ENCODE results near the gene SLC6A18. TPM values are rescaled to one million over a fixed set of nuclear protein-coding genes. Genes with fewer than 3 reads are reported as not detected.
"Not testable (repeated sequence)": the region's sequence is repeated elsewhere in the genome, so short reads cannot be mapped to it uniquely, and the experiment has no call there.

SLC6A18 gene
- total RNA-seq, 1 experiment from 2014 or later = not detected

- CTCF ChIA-PET = no interaction called here
- peaks cover 3% of the 10 kb centered on the region for H3K9me3 Mint-ChIP-seq (ENCODE audit: low read depth, unreplicated experiment)
- intact Hi-C loops (cut with micrococcal nuclease; ENCODE audit: unreplicated experiment) = no loop called here
- H3K27ac Mint-ChIP-seq (ENCODE audit: unreplicated experiment) = no peak overlapping the region
- no peak for DNase-seq
- H3K36me3 Mint-ChIP-seq (ENCODE audit: insufficient read depth, unreplicated experiment) = peaks cover 4% of the 10 kb centered on the region
- no TSS peak for BruUV-seq (replicated peaks)
- H3K27me3 Mint-ChIP-seq (ENCODE audit: unreplicated experiment) = no peaks in the 10 kb centered on the region
- no peak for TF ChIP-seq CTCF (IDR thresholded peaks at IDR 0.05; ENCODE audit: unreplicated experiment)
- H3K4me3 Mint-ChIP-seq (ENCODE audit: low read depth, unreplicated experiment) = no peak overlapping the region
- H3K4me1 Mint-ChIP-seq (ENCODE audit: low read depth, unreplicated experiment) = no peaks in the 10 kb centered on the region
Measured at GRCh38 chr5:1273745-1274144, 48.6 kb downstream of the SLC6A18 start.

GRCh38 chr5:1274471-1274870, 49.3 kb downstream of the SLC6A18 start:
- TF ChIP-seq CTCF (IDR thresholded peaks at IDR 0.05; ENCODE audit: unreplicated experiment) = no peak

GRCh38 chr5:1275397-1276391, 50.5 kb downstream of the SLC6A18 start:
- CTCF ChIA-PET; intact Hi-C loops (cut with micrococcal nuclease; ENCODE audit: unreplicated experiment): not testable (repeated sequence)

More at GRCh38 chr5:1274471-1274870, 49.3 kb downstream of the SLC6A18 start:
- intact Hi-C loops (cut with micrococcal nuclease; ENCODE audit: unreplicated experiment) = no loop called here
- H3K36me3 Mint-ChIP-seq (ENCODE audit: insufficient read depth, unreplicated experiment) = peaks cover 4% of the 10 kb centered on the region
- no TSS peak for BruUV-seq (replicated peaks)
- H3K27me3 Mint-ChIP-seq (ENCODE audit: unreplicated experiment) = no peaks in the 10 kb centered on the region
- H3K4me1 Mint-ChIP-seq (ENCODE audit: low read depth, unreplicated experiment) = no peaks in the 10 kb centered on the region
- no peak overlapping the region for H3K27ac Mint-ChIP-seq (ENCODE audit: unreplicated experiment)
- CTCF ChIA-PET = no interaction called here
- no peak overlapping the region for H3K4me3 Mint-ChIP-seq (ENCODE audit: low read depth, unreplicated experiment)
- peaks cover 3% of the 10 kb centered on the region for H3K9me3 Mint-ChIP-seq (ENCODE audit: low read depth, unreplicated experiment)
- DNase-seq = no peak

GRCh38 chr5:1276930-1277329, 51.7 kb downstream of the SLC6A18 start:
- no peak for TF ChIP-seq CTCF (IDR thresholded peaks at IDR 0.05; ENCODE audit: unreplicated experiment)
- peaks cover 4% of the 10 kb centered on the region for H3K36me3 Mint-ChIP-seq (ENCODE audit: insufficient read depth, unreplicated experiment)
- H3K4me1 Mint-ChIP-seq (ENCODE audit: low read depth, unreplicated experiment) = no peaks in the 10 kb centered on the region
- H3K9me3 Mint-ChIP-seq (ENCODE audit: low read depth, unreplicated experiment) = no peaks in the 10 kb centered on the region
- CTCF ChIA-PET = interaction anchor here (1.1 kb wide), 1 partner anchor 12 kb away, joined by 3 read pairs; no protein-coding TSS in a partner anchor
- BruUV-seq (replicated peaks) = no TSS peak
- H3K27ac Mint-ChIP-seq (ENCODE audit: unreplicated experiment) = no peak overlapping the region
- H3K4me3 Mint-ChIP-seq (ENCODE audit: low read depth, unreplicated experiment) = no peak overlapping the region
- intact Hi-C loops (cut with micrococcal nuclease; ENCODE audit: unreplicated experiment) = no loop called here
- DNase-seq = no peak
- no peaks in the 10 kb centered on the region for H3K27me3 Mint-ChIP-seq (ENCODE audit: unreplicated experiment)

More at GRCh38 chr5:1275397-1276391, 50.5 kb downstream of the SLC6A18 start:
- DNase-seq; BruUV-seq (replicated peaks); H3K27me3 Mint-ChIP-seq (ENCODE audit: unreplicated experiment); H3K4me1 Mint-ChIP-seq (ENCODE audit: low read depth, unreplicated experiment); H3K27ac Mint-ChIP-seq (ENCODE audit: unreplicated experiment); H3K4me3 Mint-ChIP-seq (ENCODE audit: low read depth, unreplicated experiment); H3K36me3 Mint-ChIP-seq (ENCODE audit: insufficient read depth, unreplicated experiment); H3K9me3 Mint-ChIP-seq (ENCODE audit: low read depth, unreplicated experiment): not testable (repeated sequence)

GRCh38 chr5:1277331-1277730, 52.1 kb downstream of the SLC6A18 start:
- no peak for TF ChIP-seq CTCF (IDR thresholded peaks at IDR 0.05; ENCODE audit: unreplicated experiment)
- no peak overlapping the region for H3K4me3 Mint-ChIP-seq (ENCODE audit: low read depth, unreplicated experiment)
- no peaks in the 10 kb centered on the region for H3K9me3 Mint-ChIP-seq (ENCODE audit: low read depth, unreplicated experiment)
- CTCF ChIA-PET = interaction anchor here (1.1 kb wide), 1 partner anchor 12 kb away, joined by 3 read pairs; no protein-coding TSS in a partner anchor
- no peak for DNase-seq
- intact Hi-C loops (cut with micrococcal nuclease; ENCODE audit: unreplicated experiment) = no loop called here
- H3K36me3 Mint-ChIP-seq (ENCODE audit: insufficient read depth, unreplicated experiment) = peaks cover 4% of the 10 kb centered on the region
- H3K27me3 Mint-ChIP-seq (ENCODE audit: unreplicated experiment) = no peaks in the 10 kb centered on the region
- BruUV-seq (replicated peaks) = no TSS peak
- H3K27ac Mint-ChIP-seq (ENCODE audit: unreplicated experiment) = no peak overlapping the region
- no peaks in the 10 kb centered on the region for H3K4me1 Mint-ChIP-seq (ENCODE audit: low read depth, unreplicated experiment)
